ENCODE results near the gene OPRM1.

DNA sequence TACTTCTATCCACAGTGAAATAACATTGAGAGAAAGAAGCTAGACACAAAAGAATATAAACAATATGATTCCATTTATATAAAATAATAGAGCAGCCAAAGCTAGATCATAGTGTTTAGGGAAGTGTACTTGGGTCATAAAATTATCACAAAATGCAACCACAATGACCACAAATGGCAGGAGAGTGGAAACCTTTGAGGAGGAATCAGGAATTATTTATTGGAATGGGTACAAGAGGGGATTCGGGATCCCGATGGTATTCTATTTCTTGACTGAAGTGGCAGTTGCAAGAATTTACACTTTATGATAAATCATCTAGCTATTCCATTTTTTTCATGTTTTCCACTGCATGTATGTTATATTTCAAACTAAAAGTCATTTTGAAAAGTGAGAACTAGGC, 241.5 kb downstream of the OPRM1 start:
- TF ChIP-seq, protein P1, sequence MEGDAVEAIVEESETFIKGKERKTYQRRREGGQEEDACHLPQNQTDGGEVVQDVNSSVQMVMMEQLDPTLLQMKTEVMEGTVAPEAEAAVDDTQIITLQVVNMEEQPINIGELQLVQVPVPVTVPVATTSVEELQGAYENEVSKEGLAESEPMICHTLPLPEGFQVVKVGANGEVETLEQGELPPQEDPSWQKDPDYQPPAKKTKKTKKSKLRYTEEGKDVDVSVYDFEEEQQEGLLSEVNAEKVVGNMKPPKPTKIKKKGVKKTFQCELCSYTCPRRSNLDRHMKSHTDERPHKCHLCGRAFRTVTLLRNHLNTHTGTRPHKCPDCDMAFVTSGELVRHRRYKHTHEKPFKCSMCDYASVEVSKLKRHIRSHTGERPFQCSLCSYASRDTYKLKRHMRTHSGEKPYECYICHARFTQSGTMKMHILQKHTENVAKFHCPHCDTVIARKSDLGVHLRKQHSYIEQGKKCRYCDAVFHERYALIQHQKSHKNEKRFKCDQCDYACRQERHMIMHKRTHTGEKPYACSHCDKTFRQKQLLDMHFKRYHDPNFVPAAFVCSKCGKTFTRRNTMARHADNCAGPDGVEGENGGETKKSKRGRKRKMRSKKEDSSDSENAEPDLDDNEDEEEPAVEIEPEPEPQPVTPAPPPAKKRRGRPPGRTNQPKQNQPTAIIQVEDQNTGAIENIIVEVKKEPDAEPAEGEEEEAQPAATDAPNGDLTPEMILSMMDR (optimal IDR thresholded peaks at IDR 0.05 in 1 of 3, IDR thresholded peaks at IDR 0.05 in 1 of 3, conservative IDR thresholded peaks at IDR 0.05 in 1 of 3; ENCODE audit: extremely low read depth in 1 of 3, insufficient read depth in 2 of 3, low read length in 3 of 3), result no peak
- no peak for TF ChIP-seq EZH2 (IDR thresholded peaks at IDR 0.05; ENCODE audit: low read length)
